Measurements from ENCODE around the gene PCDHB16.
"Not testable (repeated sequence)": the region's sequence is repeated elsewhere in the genome, so short reads cannot be mapped to it uniquely, and the experiment has no call there.

The PCDHB16 gene

DNA sequence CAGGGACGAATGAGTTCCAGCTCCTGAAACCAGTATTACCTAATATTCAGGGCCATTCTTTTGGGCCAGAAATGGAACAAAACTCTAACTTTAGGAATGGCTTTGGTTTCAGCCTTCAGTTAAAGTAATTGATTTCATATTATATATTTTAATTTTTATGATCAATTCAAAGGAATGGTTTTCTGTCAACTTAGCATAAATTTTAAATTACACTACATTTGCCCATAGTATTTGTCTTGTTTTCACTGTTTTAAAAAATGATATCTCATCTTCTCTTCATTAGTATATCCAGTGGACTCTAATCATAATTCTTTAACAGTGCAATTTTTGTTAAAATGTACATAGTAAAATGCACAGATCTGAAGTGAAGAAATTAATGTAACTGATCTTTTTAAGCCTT lies 1.9 kb upstream of the PCDHB16 start:
- in situ Hi-C loops (cut with HindIII; ENCODE audit: low sequenced_read_pairs), result no loop called here

GRCh38 chr5:141184117-141184855 lies 2.1 kb downstream of the PCDHB16 start:
- in situ Hi-C loops (cut with HindIII; ENCODE audit: low sequenced_read_pairs), result not testable (repeated sequence)

GRCh38 chr5:141186897-141187512 lies 4.8 kb downstream of the PCDHB16 start, which contains the start of gene PCDHB9:
PCDHB9 (plus strand) TSS chr5:141187161; CDS start chr5:141187319, 158 bp downstream.
- in situ Hi-C loops (cut with HindIII; ENCODE audit: low sequenced_read_pairs), result no loop called here

DNA sequence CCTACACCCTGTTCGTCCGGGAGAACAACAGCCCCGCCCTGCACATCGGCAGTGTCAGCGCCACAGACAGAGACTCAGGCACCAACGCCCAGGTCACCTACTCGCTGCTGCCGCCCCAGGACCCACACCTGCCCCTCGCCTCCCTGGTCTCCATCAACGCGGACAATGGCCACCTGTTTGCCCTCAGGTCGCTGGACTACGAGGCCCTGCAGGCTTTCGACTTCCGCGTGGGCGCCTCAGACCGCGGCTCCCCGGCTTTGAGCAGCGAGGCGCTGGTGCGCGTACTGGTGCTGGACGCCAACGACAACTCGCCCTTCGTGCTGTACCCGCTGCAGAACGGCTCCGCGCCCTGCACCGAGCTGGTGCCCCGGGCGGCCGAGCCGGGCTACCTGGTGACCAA lies 6.5 kb downstream of the PCDHB16 start:
- in situ Hi-C loops (cut with HindIII; ENCODE audit: low sequenced_read_pairs), result not testable (repeated sequence)

- in situ Hi-C loops (cut with HindIII; ENCODE audit: low sequenced_read_pairs), result not testable (repeated sequence)
These were observed 6.9 kb downstream of the PCDHB16 start for GRCh38 chr5:141189131-141189530.

DNA sequence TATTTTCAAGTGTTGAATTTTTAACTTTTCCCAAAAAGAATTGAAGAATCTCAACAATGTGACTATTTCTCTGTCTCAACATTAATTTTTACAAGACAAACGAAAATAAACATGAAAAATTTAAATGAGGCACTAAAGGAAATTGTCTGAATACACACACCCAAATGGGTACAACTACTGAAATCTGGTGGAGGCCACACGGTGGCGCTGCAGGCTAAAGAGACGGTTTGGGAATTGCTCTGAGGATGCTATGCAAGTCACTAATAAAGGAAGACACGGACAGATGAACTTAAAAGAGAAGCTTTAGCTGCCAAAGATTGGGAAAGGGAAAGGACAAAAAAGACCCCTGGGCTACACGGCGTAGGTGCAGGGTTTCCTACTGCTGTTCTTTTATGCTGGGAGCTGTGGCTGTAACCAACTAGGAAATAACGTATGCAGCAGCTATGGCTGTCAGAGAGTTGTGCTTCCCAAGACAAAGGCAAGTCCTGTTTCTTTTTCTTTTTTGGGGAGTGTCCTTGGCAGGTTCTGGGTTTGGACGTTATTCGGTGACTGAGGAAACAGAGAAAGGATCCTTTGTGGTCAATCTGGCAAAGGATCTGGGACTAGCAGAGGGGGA lies 10.0 kb downstream of the PCDHB16 start, which contains the start of gene PCDHB10:
Gene PCDHB10 (plus strand): TSS at position 244 of the 616 bp plus-strand sequence. CDS start 200 bp downstream, at position 444.
- in situ Hi-C loops (cut with HindIII; ENCODE audit: low sequenced_read_pairs), result no loop called here

DNA sequence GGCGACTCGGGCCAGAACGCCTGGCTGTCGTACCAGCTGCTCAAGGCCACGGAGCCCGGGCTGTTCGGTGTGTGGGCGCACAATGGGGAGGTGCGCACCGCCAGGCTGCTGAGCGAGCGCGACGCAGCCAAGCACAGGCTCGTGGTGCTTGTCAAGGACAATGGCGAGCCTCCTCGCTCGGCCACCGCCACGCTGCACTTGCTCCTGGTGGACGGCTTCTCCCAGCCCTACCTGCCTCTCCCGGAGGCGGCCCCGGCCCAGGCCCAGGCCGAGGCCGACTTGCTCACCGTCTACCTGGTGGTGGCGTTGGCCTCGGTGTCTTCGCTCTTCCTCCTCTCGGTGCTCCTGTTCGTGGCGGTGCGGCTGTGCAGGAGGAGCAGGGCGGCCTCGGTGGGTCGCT lies 12.1 kb downstream of the PCDHB16 start:
- in situ Hi-C loops (cut with HindIII; ENCODE audit: low sequenced_read_pairs), result not testable (repeated sequence)

GRCh38 chr5:141196363-141196762 lies 14.2 kb downstream of the PCDHB16 start:
- in situ Hi-C loops (cut with HindIII; ENCODE audit: low sequenced_read_pairs), result no loop called here

GRCh38 chr5:141199359-141200235 lies 17.4 kb downstream of the PCDHB16 start, which contains the start of gene PCDHB11:
PCDHB11 (plus strand) TSS chr5:141199627; CDS start chr5:141199775, 148 bp downstream.
- in situ Hi-C loops (cut with HindIII; ENCODE audit: low sequenced_read_pairs), result no loop called here

- in situ Hi-C loops (cut with HindIII; ENCODE audit: low sequenced_read_pairs), result not testable (repeated sequence)
These were observed 18.9 kb downstream of the PCDHB16 start for GRCh38 chr5:141201126-141201525.

DNA sequence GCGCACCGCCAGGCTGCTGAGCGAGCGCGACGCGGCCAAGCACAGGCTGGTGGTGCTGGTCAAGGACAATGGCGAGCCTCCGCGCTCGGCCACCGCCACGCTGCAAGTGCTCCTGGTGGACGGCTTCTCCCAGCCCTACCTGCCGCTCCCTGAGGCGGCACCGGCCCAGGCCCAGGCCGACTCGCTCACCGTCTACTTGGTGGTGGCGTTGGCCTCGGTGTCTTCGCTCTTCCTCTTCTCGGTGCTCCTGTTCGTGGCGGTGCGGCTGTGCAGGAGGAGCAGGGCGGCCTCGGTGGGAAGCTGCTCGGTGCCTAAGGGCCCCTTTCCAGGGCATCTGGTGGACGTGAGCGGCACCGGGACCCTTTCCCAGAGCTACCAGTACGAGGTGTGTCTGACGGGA lies 19.5 kb downstream of the PCDHB16 start:
- in situ Hi-C loops (cut with HindIII; ENCODE audit: low sequenced_read_pairs), result not testable (repeated sequence)

DNA sequence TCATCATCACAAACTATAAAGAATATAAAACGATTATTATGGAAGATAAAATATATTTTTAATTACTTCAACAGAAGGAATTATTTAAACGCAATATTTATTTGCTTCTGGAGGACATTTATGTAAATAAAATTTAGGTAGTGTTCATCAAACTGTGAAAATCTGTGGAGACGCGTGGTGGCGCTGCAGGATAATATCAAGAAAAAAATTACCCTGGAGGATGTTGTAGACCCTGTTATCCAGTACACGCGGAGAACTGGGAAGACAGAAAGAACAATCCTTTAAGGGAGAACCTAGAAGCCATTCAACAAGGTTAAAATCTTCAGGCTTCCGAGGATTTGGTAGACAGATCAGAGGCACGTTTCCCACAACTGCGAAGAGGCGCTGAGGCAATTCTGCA lies 26.3 kb downstream of the PCDHB16 start, which contains the start of gene PCDHB12:
Gene PCDHB12 (plus strand): TSS at position 242 of the 400 bp plus-strand sequence. CDS start 189 bp downstream, outside the sequence.
- in situ Hi-C loops (cut with HindIII; ENCODE audit: low sequenced_read_pairs), result no loop called here

- in situ Hi-C loops (cut with HindIII; ENCODE audit: low sequenced_read_pairs), result not testable (repeated sequence)
These were observed 28.1 kb downstream of the PCDHB16 start for GRCh38 chr5:141210281-141210680.

DNA sequence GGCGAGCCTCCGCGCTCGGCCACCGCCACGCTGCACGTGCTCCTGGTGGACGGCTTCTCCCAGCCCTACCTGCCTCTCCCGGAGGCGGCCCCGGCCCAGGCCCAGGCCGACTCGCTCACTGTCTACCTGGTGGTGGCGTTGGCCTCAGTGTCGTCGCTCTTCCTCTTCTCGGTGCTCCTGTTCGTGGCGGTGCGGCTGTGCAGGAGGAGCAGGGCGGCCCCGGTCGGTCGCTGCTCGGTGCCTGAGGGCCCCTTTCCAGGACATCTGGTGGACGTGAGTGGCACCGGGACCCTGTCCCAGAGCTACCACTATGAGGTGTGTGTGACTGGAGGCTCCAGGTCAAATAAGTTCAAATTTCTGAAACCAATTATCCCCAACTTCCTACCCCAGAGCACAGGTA lies 28.7 kb downstream of the PCDHB16 start:
- in situ Hi-C loops (cut with HindIII; ENCODE audit: low sequenced_read_pairs), result not testable (repeated sequence)

- in situ Hi-C loops (cut with HindIII; ENCODE audit: low sequenced_read_pairs), result not testable (repeated sequence)
These were observed 31.6 kb downstream of the PCDHB16 start, which contains the start of gene PCDHB13 for GRCh38 chr5:141213656-141214339. PCDHB13 (plus strand) TSS chr5:141213919; CDS start chr5:141214124, 205 bp downstream.

GRCh38 chr5:141214583-141214982 lies 32.4 kb downstream of the PCDHB16 start:
- in situ Hi-C loops (cut with HindIII; ENCODE audit: low sequenced_read_pairs), result not testable (repeated sequence)

DNA sequence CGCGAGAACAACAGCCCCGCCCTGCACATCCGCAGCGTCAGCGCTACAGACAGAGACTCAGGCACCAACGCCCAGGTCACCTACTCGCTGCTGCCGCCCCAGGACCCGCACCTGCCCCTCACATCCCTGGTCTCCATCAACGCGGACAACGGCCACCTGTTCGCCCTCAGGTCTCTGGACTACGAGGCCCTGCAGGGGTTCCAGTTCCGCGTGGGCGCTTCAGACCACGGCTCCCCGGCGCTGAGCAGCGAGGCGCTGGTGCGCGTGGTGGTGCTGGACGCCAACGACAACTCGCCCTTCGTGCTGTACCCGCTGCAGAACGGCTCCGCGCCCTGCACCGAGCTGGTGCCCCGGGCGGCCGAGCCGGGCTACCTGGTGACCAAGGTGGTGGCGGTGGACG lies 33.3 kb downstream of the PCDHB16 start:
- in situ Hi-C loops (cut with HindIII; ENCODE audit: low sequenced_read_pairs), result not testable (repeated sequence)

DNA sequence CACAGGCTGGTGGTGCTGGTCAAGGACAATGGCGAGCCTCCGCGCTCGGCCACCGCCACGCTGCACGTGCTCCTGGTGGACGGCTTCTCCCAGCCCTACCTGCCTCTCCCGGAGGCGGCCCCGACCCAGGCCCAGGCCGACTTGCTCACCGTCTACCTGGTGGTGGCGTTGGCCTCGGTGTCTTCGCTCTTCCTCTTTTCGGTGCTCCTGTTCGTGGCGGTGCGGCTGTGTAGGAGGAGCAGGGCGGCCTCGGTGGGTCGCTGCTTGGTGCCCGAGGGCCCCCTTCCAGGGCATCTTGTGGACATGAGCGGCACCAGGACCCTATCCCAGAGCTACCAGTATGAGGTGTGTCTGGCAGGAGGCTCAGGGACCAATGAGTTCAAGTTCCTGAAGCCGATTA lies 33.8 kb downstream of the PCDHB16 start:
- in situ Hi-C loops (cut with HindIII; ENCODE audit: low sequenced_read_pairs), result not testable (repeated sequence)

DNA sequence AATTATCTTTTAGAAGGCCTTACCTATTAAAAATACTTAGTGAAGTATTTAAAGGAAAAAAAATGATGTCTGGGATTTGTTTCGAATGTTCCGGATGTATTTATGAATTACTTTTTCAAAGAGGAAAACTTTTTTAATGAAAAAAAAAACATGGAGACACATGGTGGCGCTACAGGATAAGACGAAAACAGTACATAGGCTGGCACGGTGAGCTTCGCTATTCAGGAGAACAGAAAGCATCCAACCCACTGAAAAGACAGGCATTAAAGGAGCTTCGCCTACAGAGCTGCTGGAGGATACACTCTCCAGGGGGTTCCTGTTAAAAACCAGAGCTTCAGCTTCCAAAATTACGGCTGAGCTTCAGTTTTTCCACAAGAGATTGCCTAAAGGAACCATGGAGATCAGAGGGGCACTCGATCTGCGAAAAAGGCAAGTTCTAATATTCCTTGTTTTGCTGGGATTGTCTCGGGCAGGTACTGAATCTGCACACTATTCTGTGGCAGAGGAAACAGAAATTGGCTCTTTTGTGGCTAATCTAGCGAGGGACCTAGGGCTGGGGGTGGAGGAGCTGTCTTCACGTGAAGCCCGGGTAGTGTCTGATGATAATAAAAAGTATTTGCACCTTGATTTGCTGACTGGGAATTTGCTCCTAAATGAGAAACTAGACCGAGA lies 41.1 kb downstream of the PCDHB16 start, which contains the start of gene PCDHB14:
Gene PCDHB14 (plus strand): TSS at position 232 of the 672 bp plus-strand sequence. CDS start 163 bp downstream, at position 395.
- in situ Hi-C loops (cut with HindIII; ENCODE audit: low sequenced_read_pairs), result no loop called here

Measured in endothelial cell of hepatic sinusoid (primary cell).